GM23338 (cell line): ENCODE measurements around the gene RORB. TPM values are rescaled to one million over a fixed set of nuclear protein-coding genes. Genes with fewer than 3 reads are reported as not detected.

Source experiments
- ATAC-seq: fragments of 200-7000 bp; cut with Tn5 transposase; 3 replicates; pipeline ENCODE4 v1.9.1; 2020
- DNase-seq: peaks from one replicate; pipeline ENCODE4 v3.0.0-alpha.2; 2015; ENCODE audit warnings: low spot score
- H2AFZ ChIP-seq: fragments of 200-600 bp; sonication (generic); 2 replicates; pipeline ENCODE4 v1.8.0; 2016; ENCODE audit warnings: antibody characterized with exemption, mild to moderate bottlenecking, moderate library complexity
- H3F3A ChIP-seq: fragments of 200-600 bp; sonication (generic); replicated peaks from 2 replicates; pipeline ENCODE4 v1.8.0; 2017; ENCODE audit warnings: antibody characterized with exemption, mixed run types, low read depth
- H3K27ac ChIP-seq: fragments of 200-600 bp; sonication (generic); 2 replicates; pipeline ENCODE4 v1.6.1; 2016; ENCODE audit warnings: low read depth
- H3K27me3 ChIP-seq: fragments of 200-600 bp; sonication (generic); 2 replicates; pipeline ENCODE4 v1.8.0; 2016; ENCODE audit warnings: mild to moderate bottlenecking, mixed run types, moderate library complexity; ENCODE audit not compliant: insufficient read depth
- H3K36me3 ChIP-seq: fragments of 200-600 bp; sonication (generic); 2 replicates; pipeline ENCODE4 v1.8.0; 2016; ENCODE audit warnings: mild to moderate bottlenecking; ENCODE audit not compliant: insufficient read depth
- H3K4me1 ChIP-seq: fragments of 200-600 bp; sonication (generic); 2 replicates; pipeline ENCODE4 v1.8.0; 2016; ENCODE audit warnings: mild to moderate bottlenecking, moderate library complexity; ENCODE audit not compliant: insufficient read depth
- H3K4me2 ChIP-seq: fragments of 200-600 bp; sonication (generic); 2 replicates; pipeline ENCODE4 v1.7.1; 2017; ENCODE audit warnings: mixed run types
- H3K4me3 ChIP-seq: fragments of 200-600 bp; sonication (generic); 2 replicates; pipeline ENCODE4 v1.6.1; 2016; ENCODE audit warnings: mixed run types
- H3K79me2 ChIP-seq: fragments of 200-600 bp; sonication (generic); replicated peaks from 2 replicates; pipeline ENCODE4 v1.8.0; 2017; ENCODE audit warnings: mild to moderate bottlenecking; ENCODE audit not compliant: insufficient read depth
- H3K9me2 ChIP-seq: fragments of 200-600 bp; sonication (generic); 2 replicates; pipeline ENCODE4 v1.8.0; 2017; ENCODE audit not compliant: insufficient read depth
- H4K20me1 ChIP-seq: fragments of 200-600 bp; sonication (generic); replicated peaks from 2 replicates; pipeline ENCODE4 v1.8.0; 2017; ENCODE audit warnings: mild to moderate bottlenecking; ENCODE audit not compliant: insufficient read depth
- H3K27ac Mint-ChIP-seq: 2 replicates; pipeline ENCODE4 v1.8.0; 2020; ENCODE audit warnings: inconsistent platforms, mild to moderate bottlenecking, moderate library complexity, mixed read lengths
- H3K27me3 Mint-ChIP-seq: 3 replicates; pipeline ENCODE4 v1.8.0; 2022; ENCODE audit warnings: low read depth, mild to moderate bottlenecking, moderate library complexity, mixed read lengths, inconsistent platforms; ENCODE audit not compliant: insufficient read depth, poor library complexity
- H3K36me3 Mint-ChIP-seq: 3 replicates; pipeline ENCODE4 v1.8.0; 2021; ENCODE audit warnings: low read depth, mild to moderate bottlenecking, inconsistent platforms, moderate library complexity, mixed read lengths
- H3K4me1 Mint-ChIP-seq: 3 replicates; pipeline ENCODE4 v1.8.0; 2020; ENCODE audit warnings: mild to moderate bottlenecking, inconsistent platforms, mixed read lengths
- H3K4me3 Mint-ChIP-seq: 3 replicates; pipeline ENCODE4 v1.8.0; 2021; ENCODE audit warnings: moderate library complexity, mild to moderate bottlenecking, inconsistent platforms, mixed read lengths
- H3K9me3 Mint-ChIP-seq: 3 replicates; pipeline ENCODE4 v1.8.0; 2020; ENCODE audit warnings: moderate library complexity, mild to moderate bottlenecking, inconsistent platforms, mixed read lengths
- CREB1 ChIP-seq: fragments of 250-450 bp; sonication (Bioruptor Pico); IDR thresholded peaks from 2 replicates; pipeline ENCODE4 v1.5.0; 2020; ENCODE audit warnings: low read depth, mild to moderate bottlenecking, moderate library complexity
- EZH2 ChIP-seq: fragments of 200-600 bp; sonication (generic); IDR thresholded peaks from one replicate; pipeline ENCODE4 v1.8.0; 2017; ENCODE audit warnings: antibody characterized with exemption, mild to moderate bottlenecking, low read depth; ENCODE audit not compliant: unreplicated experiment
- JUNB ChIP-seq: IDR thresholded peaks from one replicate; pipeline ENCODE4 v1.6.1; 2016; ENCODE audit warnings: antibody characterized with exemption; ENCODE audit not compliant: unreplicated experiment
- POLR2AphosphoS5 ChIP-seq: IDR thresholded peaks from 2 replicates; pipeline ENCODE4 v1.6.1; 2016; ENCODE audit warnings: antibody characterized with exemption, low read depth
- STAT1 ChIP-seq: IDR thresholded peaks from one replicate; pipeline ENCODE4 v1.6.1; 2016; ENCODE audit warnings: antibody characterized with exemption; ENCODE audit not compliant: unreplicated experiment
- ZNF331 ChIP-seq: fragments of 250-450 bp; sonication (Bioruptor Pico); IDR thresholded peaks from 2 replicates; pipeline ENCODE4 v1.5.0; 2020; ENCODE audit warnings: low read depth, mild to moderate bottlenecking, moderate library complexity
- polyA plus RNA-seq: library from polyadenylated mRNA; unstranded; fragments of >200 nt; fragmentation: Nextera tagmentation; extraction: Ambion mirVana; gene quantifications from 2 replicates; pipeline ENCODE4 v1.2.1, GENCODE V29; 2016
- total RNA-seq: library from RNA; depleted of rRNA; stranded (reverse); fragments of >200 nt; shearing (Covaris generic); gene quantifications from 2 replicates; pipeline ENCODE4 v1.2.3, GENCODE V29; 2014
- TF ChIP-seq, protein P1 (sequence below): fragments of 250-450 bp; sonication (Bioruptor Pico); IDR thresholded peaks from 2 replicates; pipeline ENCODE4 v1.5.0; 2020; ENCODE audit warnings: mild to moderate bottlenecking, moderate library complexity

Gene RORB
- total and polyA plus RNA-seq, 2 experiments from 2014 or later = 1.2 to 4.5 TPM

DNA sequence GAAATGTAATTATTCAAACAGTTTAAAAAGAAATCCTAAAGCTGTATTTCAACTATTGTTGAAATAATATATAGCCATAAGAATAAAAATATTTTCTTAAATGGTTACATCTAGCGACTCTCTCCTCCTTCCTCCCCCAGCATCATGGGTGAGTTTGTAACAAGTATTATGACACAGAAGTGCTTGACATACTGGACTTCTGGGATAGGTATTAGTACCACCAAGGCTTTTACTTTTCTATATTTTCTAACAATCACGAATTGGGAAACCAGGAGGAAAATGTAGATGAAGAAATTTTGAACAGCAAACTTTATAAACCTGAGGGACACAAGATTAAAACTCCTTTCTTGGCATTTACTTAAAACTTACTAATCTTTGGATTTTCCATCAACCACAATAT lies 4.4 kb downstream of the RORB start:
- Mint-ChIP-seq H3K36me3 (no peaks in the 10 kb centered on the region; the same call in 2 of the 3 replicates), H3K4me1 (peaks cover 21% of the 10 kb centered on the region), H3K27me3 (peaks cover 45% of the 10 kb centered on the region), H3K4me3 (peak overlapping the region; percentile 99), H3K9me3 (no peaks in the 10 kb centered on the region), H3K27ac (no peak overlapping the region)
- H4K20me1 ChIP-seq = no peaks in the 10 kb centered on the region
- no peak for DNase-seq
- H3K4me2 ChIP-seq = peak overlapping the region; percentile 90
- peaks cover 21% of the 10 kb centered on the region for H3K4me1 ChIP-seq
- H3F3A ChIP-seq = no peaks in the 10 kb centered on the region; the same call in 1 of the 2 replicates
- H3K27ac ChIP-seq = no peak overlapping the region
- 0 out of 2 replicates have a peak, but pooled peaks cover 6% of the 10 kb centered on the region for H3K79me2 ChIP-seq
- H3K27me3 ChIP-seq = peaks cover 57% of the 10 kb centered on the region
- no peak for ATAC-seq
- TF ChIP-seq, protein P1, sequence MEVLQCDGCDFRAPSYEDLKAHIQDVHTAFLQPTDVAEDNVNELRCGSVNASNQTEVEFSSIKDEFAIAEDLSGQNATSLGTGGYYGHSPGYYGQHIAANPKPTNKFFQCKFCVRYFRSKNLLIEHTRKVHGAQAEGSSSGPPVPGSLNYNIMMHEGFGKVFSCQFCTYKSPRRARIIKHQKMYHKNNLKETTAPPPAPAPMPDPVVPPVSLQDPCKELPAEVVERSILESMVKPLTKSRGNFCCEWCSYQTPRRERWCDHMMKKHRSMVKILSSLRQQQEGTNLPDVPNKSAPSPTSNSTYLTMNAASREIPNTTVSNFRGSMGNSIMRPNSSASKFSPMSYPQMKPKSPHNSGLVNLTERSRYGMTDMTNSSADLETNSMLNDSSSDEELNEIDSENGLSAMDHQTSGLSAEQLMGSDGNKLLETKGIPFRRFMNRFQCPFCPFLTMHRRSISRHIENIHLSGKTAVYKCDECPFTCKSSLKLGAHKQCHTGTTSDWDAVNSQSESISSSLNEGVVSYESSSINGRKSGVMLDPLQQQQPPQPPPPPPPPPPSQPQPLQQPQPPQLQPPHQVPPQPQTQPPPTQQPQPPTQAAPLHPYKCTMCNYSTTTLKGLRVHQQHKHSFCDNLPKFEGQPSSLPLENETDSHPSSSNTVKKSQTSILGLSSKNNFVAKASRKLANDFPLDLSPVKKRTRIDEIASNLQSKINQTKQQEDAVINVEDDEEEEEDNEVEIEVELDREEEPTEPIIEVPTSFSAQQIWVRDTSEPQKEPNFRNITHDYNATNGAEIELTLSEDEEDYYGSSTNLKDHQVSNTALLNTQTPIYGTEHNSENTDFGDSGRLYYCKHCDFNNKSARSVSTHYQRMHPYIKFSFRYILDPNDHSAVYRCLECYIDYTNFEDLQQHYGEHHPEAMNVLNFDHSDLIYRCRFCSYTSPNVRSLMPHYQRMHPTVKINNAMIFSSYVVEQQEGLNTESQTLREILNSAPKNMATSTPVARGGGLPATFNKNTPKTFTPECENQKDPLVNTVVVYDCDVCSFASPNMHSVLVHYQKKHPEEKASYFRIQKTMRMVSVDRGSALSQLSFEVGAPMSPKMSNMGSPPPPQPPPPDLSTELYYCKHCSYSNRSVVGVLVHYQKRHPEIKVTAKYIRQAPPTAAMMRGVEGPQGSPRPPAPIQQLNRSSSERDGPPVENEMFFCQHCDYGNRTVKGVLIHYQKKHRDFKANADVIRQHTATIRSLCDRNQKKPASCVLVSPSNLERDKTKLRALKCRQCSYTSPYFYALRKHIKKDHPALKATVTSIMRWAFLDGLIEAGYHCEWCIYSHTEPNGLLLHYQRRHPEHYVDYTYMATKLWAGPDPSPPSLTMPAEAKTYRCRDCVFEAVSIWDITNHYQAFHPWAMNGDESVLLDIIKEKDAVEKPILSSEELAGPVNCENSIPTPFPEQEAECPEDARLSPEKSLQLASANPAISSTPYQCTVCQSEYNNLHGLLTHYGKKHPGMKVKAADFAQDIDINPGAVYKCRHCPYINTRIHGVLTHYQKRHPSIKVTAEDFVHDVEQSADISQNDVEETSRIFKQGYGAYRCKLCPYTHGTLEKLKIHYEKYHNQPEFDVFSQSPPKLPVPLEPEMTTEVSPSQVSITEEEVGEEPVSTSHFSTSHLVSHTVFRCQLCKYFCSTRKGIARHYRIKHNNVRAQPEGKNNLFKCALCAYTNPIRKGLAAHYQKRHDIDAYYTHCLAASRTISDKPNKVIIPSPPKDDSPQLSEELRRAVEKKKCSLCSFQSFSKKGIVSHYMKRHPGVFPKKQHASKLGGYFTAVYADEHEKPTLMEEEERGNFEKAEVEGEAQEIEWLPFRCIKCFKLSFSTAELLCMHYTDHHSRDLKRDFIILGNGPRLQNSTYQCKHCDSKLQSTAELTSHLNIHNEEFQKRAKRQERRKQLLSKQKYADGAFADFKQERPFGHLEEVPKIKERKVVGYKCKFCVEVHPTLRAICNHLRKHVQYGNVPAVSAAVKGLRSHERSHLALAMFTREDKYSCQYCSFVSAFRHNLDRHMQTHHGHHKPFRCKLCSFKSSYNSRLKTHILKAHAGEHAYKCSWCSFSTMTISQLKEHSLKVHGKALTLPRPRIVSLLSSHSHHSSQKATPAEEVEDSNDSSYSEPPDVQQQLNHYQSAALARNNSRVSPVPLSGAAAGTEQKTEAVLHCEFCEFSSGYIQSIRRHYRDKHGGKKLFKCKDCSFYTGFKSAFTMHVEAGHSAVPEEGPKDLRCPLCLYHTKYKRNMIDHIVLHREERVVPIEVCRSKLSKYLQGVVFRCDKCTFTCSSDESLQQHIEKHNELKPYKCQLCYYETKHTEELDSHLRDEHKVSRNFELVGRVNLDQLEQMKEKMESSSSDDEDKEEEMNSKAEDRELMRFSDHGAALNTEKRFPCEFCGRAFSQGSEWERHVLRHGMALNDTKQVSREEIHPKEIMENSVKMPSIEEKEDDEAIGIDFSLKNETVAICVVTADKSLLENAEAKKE (CRISPR knock-in tag) = no peak
- TF ChIP-seq ZNF331 (CRISPR knock-in tag) (no peak), STAT1 (no peak), POLR2AphosphoS5 (no peak), CREB1 (CRISPR knock-in tag) (no peak)
- H2AFZ ChIP-seq = no peak overlapping the region
- H3K36me3 ChIP-seq = no peaks in the 10 kb centered on the region
- H3K4me3 ChIP-seq = peak overlapping the region; percentile 79
- H3K9me2 ChIP-seq = no peaks in the 10 kb centered on the region

DNA sequence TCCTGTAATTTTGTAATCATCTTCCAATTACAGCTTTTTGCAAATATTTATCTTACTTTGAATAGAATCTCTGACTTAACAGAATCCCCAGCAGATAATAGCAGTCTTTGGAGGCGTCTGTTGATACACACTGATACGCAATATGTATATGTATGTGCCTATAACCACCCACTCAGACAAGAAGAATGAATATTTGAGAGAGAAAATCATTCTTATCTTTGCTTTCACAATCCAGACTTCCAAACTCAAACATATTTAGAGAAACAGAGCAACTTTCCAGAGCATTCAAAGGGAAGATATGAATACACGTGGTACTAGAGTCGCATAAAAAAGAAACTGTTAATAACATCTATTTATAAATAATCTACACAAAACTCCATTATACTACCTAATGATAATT lies 6.1 kb downstream of the RORB start:
- Histone ChIP-seq H3K4me2 (no peak overlapping the region), H3K4me1 (peaks cover 18% of the 10 kb centered on the region)
- H3K9me3 Mint-ChIP-seq = no peaks in the 10 kb centered on the region
- no peak for TF ChIP-seq JUNB
- no peak for TF ChIP-seq EZH2
- TF ChIP-seq, protein P1 (CRISPR knock-in tag) = no peak
- TF ChIP-seq POLR2AphosphoS5 = no peak

More for the DNA sequence above, 6.1 kb downstream of the RORB start:
- Histone ChIP-seq H2AFZ (no peak overlapping the region), H3K4me3 (no peak overlapping the region), H3K27ac (no peak overlapping the region), H3K27me3 (peaks cover 47% of the 10 kb centered on the region), H3K36me3 (no peaks in the 10 kb centered on the region), H3K79me2 (0 out of 2 replicates have a peak, but pooled peaks cover 6% of the 10 kb centered on the region), H4K20me1 (no peaks in the 10 kb centered on the region), H3F3A (no peaks in the 10 kb centered on the region), H3K9me2 (no peaks in the 10 kb centered on the region)
- Mint-ChIP-seq H3K27ac (no peak overlapping the region), H3K36me3 (no peaks in the 10 kb centered on the region), H3K27me3 (peaks cover 36% of the 10 kb centered on the region), H3K4me1 (peaks cover 21% of the 10 kb centered on the region; the same call in 2 of the 3 replicates), H3K4me3 (no peak overlapping the region)
- ATAC-seq (no peak), DNase-seq (no peak)
